Keratinocyte (primary cell): ENCODE measurements around the gene BTLA. TPM values are rescaled to one million over a fixed set of nuclear protein-coding genes. Genes with fewer than 3 reads are reported as not detected.

ENCODE experiments used
- DNase-seq: peaks from one replicate; pipeline ENCODE4 v3.0.0-alpha.2; 2011; ENCODE audit warnings: low read depth, missing footprints, low spot score
- FAIRE-seq: peaks from 2 replicates; lab custom pipeline; 2011; peaks lifted over from hg19 to GRCh38; lab: Jason Lieb, UNC
- H2AFZ ChIP-seq: 2 replicates; pipeline ENCODE4 v1.6.0; 2012; ENCODE audit warnings: low read length, control low read depth, inconsistent platforms; ENCODE audit not compliant: control insufficient read depth
- H3K27ac ChIP-seq: 2 replicates; pipeline ENCODE4 v1.5.1; 2011; ENCODE audit warnings: low read length; ENCODE audit not compliant: control insufficient read depth, insufficient read depth
- H3K27me3 ChIP-seq: 3 replicates; pipeline ENCODE4 v1.6.0; 2011; ENCODE audit warnings: low read length; ENCODE audit not compliant: control insufficient read depth, insufficient read depth; ENCODE audit errors: extremely low read depth
- H3K36me3 ChIP-seq, 2 experiments: 2 replicates in 1 of 2; 3 replicates in 1 of 2; pipeline ENCODE4 v1.5.1; 2011; ENCODE audit warnings: low read length in 2 of 2, mild to moderate bottlenecking in 1 of 2; ENCODE audit not compliant: control insufficient read depth in 2 of 2, insufficient read depth in 2 of 2; ENCODE audit errors: extremely low read depth in 1 of 2
- H3K4me1 ChIP-seq: 3 replicates; pipeline ENCODE4 v1.5.1; 2011; ENCODE audit warnings: low read length; ENCODE audit not compliant: control insufficient read depth, insufficient read depth; ENCODE audit errors: extremely low read depth
- H3K4me2 ChIP-seq: 3 replicates; pipeline ENCODE4 v1.6.0; 2011; ENCODE audit warnings: low read depth, low read length; ENCODE audit not compliant: control insufficient read depth, insufficient read depth; ENCODE audit errors: extremely low read depth
- H3K4me3 ChIP-seq, 3 experiments: fragments of 200-600 bp in 1 of 3; sonication (generic) in 1 of 3; 2 replicates in 2 of 3; 3 replicates in 1 of 3; pipeline ENCODE4 v1.5.1; 2011 to 2016; ENCODE audit warnings: low read length in 3 of 3, mild to moderate bottlenecking in 3 of 3, control low read depth in 2 of 3, inconsistent platforms in 1 of 3, low read depth in 1 of 3, mixed read lengths in 1 of 3, mixed run types in 1 of 3, moderate library complexity in 1 of 3; ENCODE audit not compliant: control insufficient read depth in 2 of 3, insufficient read depth in 2 of 3; ENCODE audit errors: extremely low read depth in 1 of 3
- H3K79me2 ChIP-seq: 2 replicates; pipeline ENCODE4 v1.6.0; 2012; ENCODE audit warnings: low read length; ENCODE audit not compliant: control insufficient read depth, insufficient read depth
- H3K9ac ChIP-seq: 3 replicates; pipeline ENCODE4 v1.6.0; 2011; ENCODE audit warnings: low read length; ENCODE audit not compliant: control insufficient read depth, insufficient read depth; ENCODE audit errors: extremely low read depth
- H3K9me1 ChIP-seq: 3 replicates; pipeline ENCODE4 v1.6.0; 2011; ENCODE audit warnings: low read length; ENCODE audit not compliant: control insufficient read depth, insufficient read depth; ENCODE audit errors: extremely low read depth
- H3K9me3 ChIP-seq: 2 replicates; pipeline ENCODE4 v1.5.1; 2012; ENCODE audit warnings: low read depth, low read length; ENCODE audit not compliant: control insufficient read depth
- H4K20me1 ChIP-seq: 3 replicates; pipeline ENCODE4 v1.6.0; 2011; ENCODE audit warnings: low read length; ENCODE audit not compliant: control insufficient read depth, insufficient read depth; ENCODE audit errors: extremely low read depth
- CTCF ChIP-seq, 3 experiments: IDR thresholded peaks in 1 of 3; conservative IDR thresholded peaks in 1 of 3; optimal IDR thresholded peaks in 1 of 3; 2 replicates in 2 of 3; 3 replicates in 1 of 3; pipeline versions ENCODE3 to v1.5.1; 2011; ENCODE audit warnings: low read length in 3 of 3, mild to moderate bottlenecking in 3 of 3, moderate library complexity in 2 of 3, control low read depth in 1 of 3, inconsistent platforms in 1 of 3; ENCODE audit not compliant: insufficient read depth in 2 of 3; ENCODE audit errors: extremely low read depth in 1 of 3
- EZH2 ChIP-seq: IDR thresholded peaks from one replicate; pipeline ENCODE4 v1.6.1; 2012; ENCODE audit warnings: inconsistent platforms, mild to moderate bottlenecking, low read length, moderate library complexity
- dilution Hi-C: fragments of 300-500 bp; cut with MboI; formaldehyde crosslinking; loops from one replicate; pipeline ENCODE4 v1.7.0; 2020; ENCODE audit warnings: low sequenced_read_pairs; ENCODE audit not compliant: extremely low pct_ligation_motif_present
- polyA plus RNA-seq, 5 experiments: library from polyadenylated mRNA; depleted of rRNA in 3 of 5; stranded (reverse) in 3 of 5; stranded (forward) in 1 of 5; unstranded in 1 of 5; fragments of >200 nt; gene quantifications; 1 replicate in 1 of 5; 2 replicates in 3 of 5; 3 replicates in 1 of 5; pipeline versions ENCODE4 v1.2.1 to v1.2.3, GENCODE V29; 2011 to 2012; ENCODE audit warnings: missing spikeins in 2 of 5, low read depth in 1 of 5, low replicate concordance in 1 of 5

BTLA gene
- polyA plus RNA-seq, 1 donor (not counting 4 experiments of a cell fraction or from before 2014, with no cell fraction given), result 0.08 TPM

DNA sequence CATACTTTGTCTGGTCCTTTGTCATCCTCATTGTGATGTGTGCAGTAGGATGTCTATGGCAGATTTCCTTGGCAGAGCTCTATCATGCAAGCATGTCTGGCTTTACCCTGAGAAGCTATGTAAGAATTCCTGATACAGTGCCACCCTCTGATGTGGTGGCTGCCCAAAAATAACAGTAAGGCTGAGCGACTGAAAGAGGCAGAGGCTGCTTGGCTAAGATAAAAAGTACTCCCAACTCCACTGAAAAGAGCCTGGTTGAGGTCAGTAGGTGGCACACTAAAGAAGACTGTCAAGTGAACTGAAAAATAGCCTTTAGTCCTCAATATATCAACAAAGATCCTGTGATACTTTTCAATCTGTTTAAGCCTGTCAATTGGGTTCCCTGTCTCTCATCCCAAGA, 31.7 kb downstream of the BTLA start:
- TF ChIP-seq CTCF (optimal IDR thresholded peaks at IDR 0.05 in 1 of 3, IDR thresholded peaks at IDR 0.05 in 1 of 3, conservative IDR thresholded peaks at IDR 0.05 in 1 of 3; ENCODE audit: extremely low read depth in 1 of 3, insufficient read depth in 2 of 3, low read length in 3 of 3) (no peak), EZH2 (no peak)
- Histone ChIP-seq H4K20me1 (no peaks in the 10 kb centered on the region), H3K36me3 (no peaks in the 10 kb centered on the region), H3K79me2 (no peaks in the 10 kb centered on the region), H3K9me3 (no peaks in the 10 kb centered on the region), H3K4me1 (no peaks in the 10 kb centered on the region), H3K9me1 (no peaks in the 10 kb centered on the region), H2AFZ (no peak overlapping the region), H3K9ac (no peak overlapping the region), H3K4me2 (no peak overlapping the region), H3K27me3 (no peaks in the 10 kb centered on the region), H3K4me3 (no peak overlapping the region), H3K27ac (no peak overlapping the region)
- dilution Hi-C loops, result no loop called here
- FAIRE-seq, result peak; percentile 9
- no peak for DNase-seq

DNA sequence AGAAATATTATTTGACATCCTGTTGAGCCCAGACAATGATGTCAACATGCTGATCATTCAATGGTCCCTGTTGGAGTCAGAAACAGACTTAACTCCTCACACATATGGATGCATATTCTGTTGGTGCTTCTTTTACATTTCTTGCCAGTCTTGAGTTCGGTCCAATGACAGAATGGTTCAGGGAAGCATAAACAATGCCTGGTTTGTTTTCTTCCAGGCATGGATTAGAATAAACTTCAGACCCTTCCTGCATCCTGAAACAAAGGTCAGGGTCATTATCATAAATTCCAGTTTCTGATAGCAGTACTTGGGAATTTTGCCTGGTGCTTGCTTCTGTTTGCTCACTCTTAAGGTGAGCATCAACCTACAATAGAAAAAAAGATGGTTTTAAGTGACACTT, 33.3 kb downstream of the BTLA start:
- H4K20me1 ChIP-seq, result no peaks in the 10 kb centered on the region
- dilution Hi-C loops, result no loop called here
- no peak for FAIRE-seq

More for the DNA sequence above, 33.3 kb downstream of the BTLA start:
- H3K27ac ChIP-seq, result no peak overlapping the region
- H3K36me3 ChIP-seq, result no peaks in the 10 kb centered on the region
- no peaks in the 10 kb centered on the region for H3K9me1 ChIP-seq
- H3K9me3 ChIP-seq, result no peaks in the 10 kb centered on the region
- H3K79me2 ChIP-seq, result no peaks in the 10 kb centered on the region
- H3K4me2 ChIP-seq, result no peak overlapping the region
- no peaks in the 10 kb centered on the region for H3K4me1 ChIP-seq
- DNase-seq, result no peak
- no peak overlapping the region for H3K9ac ChIP-seq
- no peak for TF ChIP-seq CTCF (optimal IDR thresholded peaks at IDR 0.05 in 1 of 3, IDR thresholded peaks at IDR 0.05 in 1 of 3, conservative IDR thresholded peaks at IDR 0.05 in 1 of 3; ENCODE audit: extremely low read depth in 1 of 3, insufficient read depth in 2 of 3, low read length in 3 of 3)
- no peak for TF ChIP-seq EZH2
- no peak overlapping the region for H2AFZ ChIP-seq
- H3K27me3 ChIP-seq, result no peaks in the 10 kb centered on the region
- no peak overlapping the region for H3K4me3 ChIP-seq
